K562 (cell line): Measurements from ENCODE around the gene KCNJ4. TPM values are rescaled to one million over a fixed set of nuclear protein-coding genes. Genes with fewer than 3 reads are reported as not detected.

ENCODE experiments used
- ATAC-seq: fragments of 200-7000 bp; cut with Tn5 transposase; 3 replicates; pipeline ENCODE4 v1.9.1; 2020; ENCODE audit warnings: moderate library complexity
- BruUV-seq: library from RNA; stranded (reverse); fragments of 400-500 nt; replicated peaks from 2 replicates; lab custom pipeline; 2021; lab: Mats Ljungman, UMichigan
- CTCF ChIA-PET: fragments of 300-600 bp; formaldehyde crosslinking; extraction: SDS; loops from one replicate; lab custom pipeline; 2021; ENCODE audit warnings: low intra/inter-chr PET ratio; lab: Yijun Ruan, JAX
- POLR2A ChIA-PET: fragments of 300-600, 350-650 bp; sonication (Branson Sonifier 250); formaldehyde crosslinking; extraction: SDS; loops from one replicate; lab custom pipeline; 2021; ENCODE audit warnings: antibody characterized with exemption, inconsistent platforms; lab: Yijun Ruan, JAX
- DNase-seq, 4 experiments: peaks; one replicate each; pipeline versions ENCODE4 v3.0.0 to v3.0.0-alpha.2; 2011 to 2018; ENCODE audit warnings: low spot score in 3 of 4, mixed read lengths in 3 of 4; ENCODE audit errors: extremely low read depth in 1 of 4
- FAIRE-seq: peaks from 2 replicates; lab custom pipeline; 2011; peaks lifted over from hg19 to GRCh38; lab: Jason Lieb, UNC
- H2AFZ ChIP-seq: 2 replicates; pipeline ENCODE4 v1.6.0; 2011; ENCODE audit warnings: low read depth, low read length, control low read depth, inconsistent platforms
- H3K27ac ChIP-seq: fragments of 200-600 bp; 3 replicates; pipeline ENCODE4 v1.8.0; 2011; ENCODE audit warnings: low read depth, mild to moderate bottlenecking, control low read depth, inconsistent platforms, low read length, moderate library complexity, mixed read lengths; ENCODE audit errors: extremely low read depth
- H3K27me3 ChIP-seq, 2 experiments: fragments of 300-600 bp in 1 of 2; 2 replicates in 1 of 2; 3 replicates in 1 of 2; pipeline versions ENCODE4 v1.6.0 to v1.8.0; 2011; ENCODE audit warnings: inconsistent platforms in 2 of 2, low read length in 2 of 2, mild to moderate bottlenecking in 1 of 2, mixed read lengths in 1 of 2, moderate library complexity in 1 of 2; ENCODE audit not compliant: control insufficient read depth in 2 of 2, insufficient read depth in 2 of 2
- H3K36me3 ChIP-seq: fragments of 300-600 bp; 3 replicates; pipeline ENCODE4 v1.8.0; 2011; ENCODE audit warnings: mild to moderate bottlenecking, low read length, inconsistent platforms; ENCODE audit not compliant: control insufficient read depth, insufficient read depth
- H3K4me1 ChIP-seq, 2 experiments: fragments of 200-600 bp in 1 of 2; replicated peaks in 1 of 2; 2 replicates in 1 of 2; 3 replicates in 1 of 2; pipeline versions ENCODE4 v1.5.1 to v1.8.0; 2011; ENCODE audit warnings: inconsistent platforms in 2 of 2, low read length in 2 of 2, mild to moderate bottlenecking in 1 of 2, mixed read lengths in 1 of 2, moderate library complexity in 1 of 2; ENCODE audit not compliant: control insufficient read depth in 2 of 2, insufficient read depth in 2 of 2
- H3K4me2 ChIP-seq: 2 replicates; pipeline ENCODE4 v1.6.1; 2011; ENCODE audit warnings: low read length, control low read depth, inconsistent platforms, mixed read lengths; ENCODE audit not compliant: insufficient read depth
- H3K4me3 ChIP-seq: fragments of 200-600 bp; sonication (generic), shearing (Covaris generic); 2 replicates; pipeline ENCODE4 v1.5.1; 2016; ENCODE audit warnings: control low read depth, inconsistent platforms
- H3K79me2 ChIP-seq: fragments of 200-600 bp; 3 replicates; pipeline ENCODE4 v1.8.0; 2011; ENCODE audit warnings: low read length, inconsistent platforms; ENCODE audit not compliant: control insufficient read depth, insufficient read depth
- H3K9ac ChIP-seq, 2 experiments: 2 replicates each; pipeline versions ENCODE4 v1.6.0 to v1.6.1; 2011; ENCODE audit warnings: low read depth in 2 of 2, low read length in 2 of 2, control low read depth in 1 of 2, inconsistent platforms in 1 of 2, mild to moderate bottlenecking in 1 of 2, mixed read lengths in 1 of 2; ENCODE audit not compliant: insufficient read depth in 1 of 2
- H3K9me1 ChIP-seq: one replicate; pipeline ENCODE4 v1.6.0; 2011; ENCODE audit warnings: inconsistent platforms, mild to moderate bottlenecking, low read length, moderate library complexity; ENCODE audit not compliant: control insufficient read depth, insufficient read depth
- H3K9me3 ChIP-seq: replicated peaks from 2 replicates; pipeline ENCODE4 v1.5.1; 2011; ENCODE audit warnings: low read depth, low read length, inconsistent platforms; ENCODE audit not compliant: control insufficient read depth, insufficient read depth
- H4K20me1 ChIP-seq: replicated peaks from 2 replicates; pipeline ENCODE4 v1.6.1; 2011; ENCODE audit warnings: low read length, inconsistent platforms, mixed read lengths; ENCODE audit not compliant: control insufficient read depth, insufficient read depth
- CREBBP ChIP-seq: IDR thresholded peaks from one replicate; pipeline ENCODE4 v1.6.1; 2012; ENCODE audit warnings: low read depth, mild to moderate bottlenecking, control low read depth, inconsistent platforms, low read length
- EP400 ChIP-seq: fragments of 450-650 bp; IDR thresholded peaks from 2 replicates; pipeline ENCODE4 v1.6.1; 2017; ENCODE audit warnings: antibody characterized with exemption, mild to moderate bottlenecking, moderate library complexity
- POLR2A ChIP-seq: fragments of 450-650 bp; conservative IDR thresholded peaks from 2 replicates; pipeline ENCODE4 v1.6.1; 2016
- POLR2AphosphoS2 ChIP-seq: IDR thresholded peaks from 2 replicates; pipeline ENCODE4 v1.6.1; 2012; ENCODE audit warnings: low read length, improper control_type of control experiment
- POLR2B ChIP-seq: fragments of 450-650 bp; IDR thresholded peaks from 2 replicates; pipeline ENCODE4 v1.6.1; 2018; ENCODE audit warnings: low read depth; ENCODE audit not compliant: partially characterized antibody
- TAF9B ChIP-seq: fragments of 450-650 bp; IDR thresholded peaks from 2 replicates; pipeline ENCODE4 v1.6.1; 2018; ENCODE audit warnings: mild to moderate bottlenecking; ENCODE audit not compliant: partially characterized antibody
- ZC3H11A ChIP-seq: IDR thresholded peaks from 2 replicates; pipeline ENCODE4 v1.6.1; 2012; ENCODE audit warnings: low read depth, low read length, improper control_type of control experiment
- ZNF695 ChIP-seq: fragments of 450-650 bp; formaldehyde crosslinking; IDR thresholded peaks from 2 replicates; pipeline ENCODE4 v1.4.0; 2020; ENCODE audit warnings: mild to moderate bottlenecking, moderate library complexity
- WGBS: fragments of 100-300 bp; shearing (Covaris generic); methylation state at CpG from one replicate; pipeline ENCODE4 v1.1.6; 2016; ENCODE audit warnings: low coverage, mixed read lengths; ENCODE audit not compliant: insufficient coverage; ENCODE audit errors: missing lambda C conversion rate; 5-methylcytosine and 5-hydroxymethylcytosine counted together
- in situ Hi-C: fragments of 300-500 bp; cut with MboI; formaldehyde crosslinking; loops from 4 replicates; pipeline ENCODE4 v1.15.0; 2018; ENCODE audit warnings: inconsistent platforms, mixed read lengths
- intact Hi-C: fragments of 100-400 bp; cut with micrococcal nuclease; formaldehyde crosslinking; loops from 2 replicates; pipeline ENCODE4 v1.14.2; 2022
- polyA plus RNA-seq, 8 experiments: library from polyadenylated mRNA; depleted of rRNA in 4 of 8; stranded (reverse) in 5 of 8; unstranded in 3 of 8; fragments of >200 nt; fragmentation: Nextera tagmentation in 2 of 8; fragmentation: Illumina TruSeq in 1 of 8; extraction: Ambion mirVana in 2 of 8; extraction: Trizol in 1 of 8; gene quantifications; 2 replicates each; pipeline versions ENCODE4 v1.2.1 to v1.2.3, GENCODE V29; 2011 to 2014; ENCODE audit warnings: inconsistent platforms in 1 of 8, missing spikeins in 1 of 8
- total RNA-seq, 7 experiments: library from RNA; depleted of rRNA in 6 of 7; stranded (reverse); fragments of >200 nt in 6 of 7; fragmentation: Illumina TruSeq in 2 of 7; extraction: Trizol in 2 of 7; gene quantifications; 2 replicates each; pipeline versions ENCODE4 v1.2.1 to v1.2.3, GENCODE V29; 2011 to 2021; ENCODE audit warnings: low replicate concordance in 1 of 7
- TF ChIP-seq, protein P1 (sequence below): sonication (generic); formaldehyde crosslinking; IDR thresholded peaks from 2 replicates; pipeline ENCODE4 v1.9.0; 2022; ENCODE audit warnings: mild to moderate bottlenecking, missing genetic modification reagents
- TF ChIP-seq, protein P2 (sequence below): sonication (generic); formaldehyde crosslinking; IDR thresholded peaks from 2 replicates; pipeline ENCODE4 v1.8.1; 2023; ENCODE audit warnings: mild to moderate bottlenecking, missing genetic modification reagents, moderate library complexity
- TF ChIP-seq, protein P3 (sequence below): fragments of 450-650 bp; IDR thresholded peaks from 2 replicates; pipeline ENCODE4 v1.6.1; 2018; ENCODE audit not compliant: partially characterized antibody

Gene KCNJ4
- total and polyA plus RNA-seq, 9 of the 15 experiments (the other 6 are each of a cell fraction or from before 2014, with no cell fraction given): 0.07 to 0.55 (median 0.09) TPM; not detected in 4

DNA sequence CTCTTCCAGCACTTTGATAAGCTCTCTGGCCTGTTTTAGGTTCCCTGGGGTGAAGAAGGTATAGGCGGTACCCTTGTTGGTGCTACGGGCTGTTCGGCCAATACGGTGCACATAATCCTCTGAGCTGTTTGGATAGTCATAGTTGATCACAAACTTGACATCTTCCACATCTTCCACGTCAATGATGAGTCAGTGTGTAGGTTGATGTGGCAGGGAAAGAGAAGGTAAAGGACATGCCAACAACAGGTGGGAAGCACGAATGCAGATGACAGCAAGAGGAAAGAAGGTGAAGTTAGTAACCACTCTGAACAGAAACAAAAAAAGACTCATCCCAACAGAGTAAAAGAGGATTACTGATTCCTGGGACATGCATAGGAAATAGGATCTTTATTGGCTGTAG is 32.9 kb upstream of the KCNJ4 start:
- Histone ChIP-seq H3K9me1 (peaks cover 3% of the 10 kb centered on the region), H3K4me3 (no peak overlapping the region), H3K79me2 (no peaks in the 10 kb centered on the region; the same call in 1 of the 3 replicates), H3K9me3 (no peaks in the 10 kb centered on the region), H3K36me3 (peaks cover 94% of the 10 kb centered on the region), H3K27ac (no peak overlapping the region), H3K27me3 (no peaks in the 10 kb centered on the region), H2AFZ (no peak overlapping the region), H3K4me1 (no peaks in the 10 kb centered on the region), H3K4me2 (no peak overlapping the region), H3K9ac (no peak overlapping the region), H4K20me1 (no peaks in the 10 kb centered on the region)
- WGBS: 93% methylated on average over 6 of the region's 6 CpGs
- ChIA-PET CTCF (no interaction called here), POLR2A (interaction anchor here (1.0 to 2.9 kb wide), 5 partner anchors 9 to 14 kb away, joined by 3 to 15 read pairs (median 6); no protein-coding TSS in a partner anchor)
- FAIRE-seq (no peak), DNase-seq (no peak), ATAC-seq (no peak)
- intact Hi-C loops (no loop called here), in situ Hi-C loops (no loop called here)
- TF ChIP-seq POLR2B (peak; percentile 39), POLR2A (peak; percentile 9; the same call in 1 of the 2 replicates), POLR2AphosphoS2 (0 out of 2 replicates have a peak, but pooled peaks have one; percentile 56), ZNF695 (CRISPR knock-in tag) (no peak)
- BruUV-seq: no TSS peak

DNA sequence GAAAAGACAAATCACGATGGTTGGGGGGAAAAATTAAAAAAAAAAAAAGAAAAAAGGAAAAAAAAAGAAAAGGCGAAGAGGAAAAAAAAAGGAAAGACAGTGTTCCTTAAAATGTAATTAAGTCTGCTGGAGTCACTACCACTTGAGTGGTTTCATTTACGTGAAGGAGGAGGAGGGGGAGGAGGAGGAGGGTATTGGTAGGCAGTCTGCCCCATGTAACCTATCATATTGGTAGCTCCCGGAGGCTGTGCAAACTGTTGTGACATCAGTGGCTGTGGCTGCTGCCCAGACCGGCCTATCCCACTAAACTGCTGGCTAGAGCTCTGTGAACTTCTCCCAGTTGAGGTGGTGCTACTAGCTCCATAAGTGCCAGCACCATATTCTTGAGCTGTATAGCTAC is 30.8 kb upstream of the KCNJ4 start:
- Histone ChIP-seq H3K9ac (no peak overlapping the region), H3K27me3 (no peaks in the 10 kb centered on the region), H3K36me3 (peaks cover 95% of the 10 kb centered on the region), H3K9me3 (no peaks in the 10 kb centered on the region), H3K4me2 (no peak overlapping the region), H3K4me3 (no peak overlapping the region), H3K9me1 (peaks cover 3% of the 10 kb centered on the region), H4K20me1 (no peaks in the 10 kb centered on the region), H3K27ac (no peak overlapping the region), H3K4me1 (no peaks in the 10 kb centered on the region), H3K79me2 (no peaks in the 10 kb centered on the region; the same call in 1 of the 3 replicates), H2AFZ (no peak overlapping the region)
- DNase-seq (no peak), FAIRE-seq (no peak), ATAC-seq (no peak)
- POLR2A ChIA-PET: interaction anchor here (0.6 kb wide), 1 partner anchor 38 kb away, joined by 3 read pairs; no protein-coding TSS in a partner anchor
- in situ Hi-C loops (no loop called here), intact Hi-C loops (no loop called here)
- WGBS: 81% methylated on average over 2 of the region's 5 CpGs
- TF ChIP-seq, protein P1, sequence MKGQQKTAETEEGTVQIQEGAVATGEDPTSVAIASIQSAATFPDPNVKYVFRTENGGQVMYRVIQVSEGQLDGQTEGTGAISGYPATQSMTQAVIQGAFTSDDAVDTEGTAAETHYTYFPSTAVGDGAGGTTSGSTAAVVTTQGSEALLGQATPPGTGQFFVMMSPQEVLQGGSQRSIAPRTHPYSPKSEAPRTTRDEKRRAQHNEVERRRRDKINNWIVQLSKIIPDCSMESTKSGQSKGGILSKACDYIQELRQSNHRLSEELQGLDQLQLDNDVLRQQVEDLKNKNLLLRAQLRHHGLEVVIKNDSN (CRISPR knock-in tag): no peak
- TF ChIP-seq TAF9B (no peak), POLR2A (peak; percentile 21; the same call in 1 of the 2 replicates), EP400 (no peak), POLR2AphosphoS2 (no peak), CREBBP (no peak), ZC3H11A (no peak)
- TF ChIP-seq, protein P2, sequence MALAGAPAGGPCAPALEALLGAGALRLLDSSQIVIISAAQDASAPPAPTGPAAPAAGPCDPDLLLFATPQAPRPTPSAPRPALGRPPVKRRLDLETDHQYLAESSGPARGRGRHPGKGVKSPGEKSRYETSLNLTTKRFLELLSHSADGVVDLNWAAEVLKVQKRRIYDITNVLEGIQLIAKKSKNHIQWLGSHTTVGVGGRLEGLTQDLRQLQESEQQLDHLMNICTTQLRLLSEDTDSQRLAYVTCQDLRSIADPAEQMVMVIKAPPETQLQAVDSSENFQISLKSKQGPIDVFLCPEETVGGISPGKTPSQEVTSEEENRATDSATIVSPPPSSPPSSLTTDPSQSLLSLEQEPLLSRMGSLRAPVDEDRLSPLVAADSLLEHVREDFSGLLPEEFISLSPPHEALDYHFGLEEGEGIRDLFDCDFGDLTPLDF (CRISPR knock-in tag): no peak
- TF ChIP-seq, protein P3, sequence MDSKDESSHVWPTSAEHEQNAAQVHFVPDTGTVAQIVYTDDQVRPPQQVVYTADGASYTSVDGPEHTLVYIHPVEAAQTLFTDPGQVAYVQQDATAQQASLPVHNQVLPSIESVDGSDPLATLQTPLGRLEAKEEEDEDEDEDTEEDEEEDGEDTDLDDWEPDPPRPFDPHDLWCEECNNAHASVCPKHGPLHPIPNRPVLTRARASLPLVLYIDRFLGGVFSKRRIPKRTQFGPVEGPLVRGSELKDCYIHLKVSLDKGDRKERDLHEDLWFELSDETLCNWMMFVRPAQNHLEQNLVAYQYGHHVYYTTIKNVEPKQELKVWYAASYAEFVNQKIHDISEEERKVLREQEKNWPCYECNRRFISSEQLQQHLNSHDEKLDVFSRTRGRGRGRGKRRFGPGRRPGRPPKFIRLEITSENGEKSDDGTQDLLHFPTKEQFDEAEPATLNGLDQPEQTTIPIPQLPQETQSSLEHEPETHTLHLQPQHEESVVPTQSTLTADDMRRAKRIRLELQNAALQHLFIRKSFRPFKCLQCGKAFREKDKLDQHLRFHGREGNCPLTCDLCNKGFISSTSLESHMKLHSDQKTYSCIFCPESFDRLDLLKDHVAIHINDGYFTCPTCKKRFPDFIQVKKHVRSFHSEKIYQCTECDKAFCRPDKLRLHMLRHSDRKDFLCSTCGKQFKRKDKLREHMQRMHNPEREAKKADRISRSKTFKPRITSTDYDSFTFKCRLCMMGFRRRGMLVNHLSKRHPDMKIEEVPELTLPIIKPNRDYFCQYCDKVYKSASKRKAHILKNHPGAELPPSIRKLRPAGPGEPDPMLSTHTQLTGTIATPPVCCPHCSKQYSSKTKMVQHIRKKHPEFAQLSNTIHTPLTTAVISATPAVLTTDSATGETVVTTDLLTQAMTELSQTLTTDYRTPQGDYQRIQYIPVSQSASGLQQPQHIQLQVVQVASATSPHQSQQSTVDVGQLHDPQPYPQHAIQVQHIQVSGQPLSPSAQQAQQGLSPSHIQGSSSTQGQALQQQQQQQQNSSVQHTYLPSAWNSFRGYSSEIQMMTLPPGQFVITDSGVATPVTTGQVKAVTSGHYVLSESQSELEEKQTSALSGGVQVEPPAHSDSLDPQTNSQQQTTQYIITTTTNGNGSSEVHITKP: peak; percentile 90
- CTCF ChIA-PET: no interaction called here
- no TSS peak for BruUV-seq
